Islet precursor cell (in vitro differentiated cells): ENCODE measurements around the gene SCAPER.

Experiments used
- DNase-seq: peaks from one replicate; pipeline ENCODE4 v3.0.0-alpha.2; 2018

Gene SCAPER

DNA sequence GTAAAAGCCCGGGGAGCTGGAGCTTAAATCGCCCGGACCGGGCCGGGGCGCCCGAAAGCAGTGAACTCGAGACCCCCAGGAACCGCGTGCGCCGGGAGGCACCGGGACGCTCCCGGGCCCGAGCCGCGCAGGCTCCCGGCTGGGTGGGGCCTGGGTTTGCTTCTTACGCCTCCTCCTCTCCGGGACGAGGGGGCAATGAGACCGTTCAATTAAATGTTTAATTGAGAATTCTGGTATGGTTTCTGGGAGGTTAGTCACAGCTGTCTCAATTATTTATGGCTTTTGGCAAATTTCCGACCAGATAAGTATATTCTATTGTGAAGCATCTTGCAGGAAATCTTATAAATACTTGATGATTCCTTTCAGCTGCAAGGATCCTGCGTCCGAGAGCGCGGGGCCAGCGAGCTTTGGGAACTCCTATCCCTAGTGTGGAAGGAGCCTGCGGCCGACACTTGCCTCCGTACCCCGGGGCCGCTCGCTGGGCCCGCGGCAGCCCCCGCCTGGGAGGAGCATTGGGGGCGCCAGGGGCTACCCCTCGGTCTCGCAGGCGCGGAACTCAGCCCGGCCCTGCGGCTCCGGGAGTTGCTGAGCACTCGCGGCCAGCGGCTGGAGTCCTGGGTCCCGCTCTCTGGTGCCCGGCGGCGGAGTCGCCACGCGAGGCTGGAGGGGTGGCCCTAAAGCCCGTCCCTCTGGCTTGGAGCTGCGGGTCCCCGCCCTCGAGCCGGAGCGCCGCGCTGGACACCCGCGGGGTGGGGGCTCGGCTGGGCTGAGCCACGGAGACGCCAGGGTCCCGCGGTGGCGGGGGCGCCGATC lies 558.3 kb downstream of the SCAPER start:
- no peak for DNase-seq

- DNase-seq: no peak
Observed at GRCh38 chr15:76345880-76346668, 559.1 kb downstream of the SCAPER start.

DNA sequence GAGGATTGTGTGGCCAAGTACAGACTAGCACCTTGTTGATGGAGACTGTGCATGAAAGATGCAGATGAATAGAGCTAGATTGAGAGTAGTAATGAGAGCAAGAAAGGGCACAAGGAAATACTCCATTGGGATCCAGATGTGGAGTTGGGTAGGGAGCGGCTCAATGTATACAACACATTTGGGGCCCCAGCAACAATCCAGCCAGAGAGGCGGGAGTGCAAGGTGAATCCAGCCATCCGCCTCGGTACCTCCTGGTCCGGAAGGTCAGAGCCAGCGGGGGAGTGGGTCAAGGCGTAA lies 559.6 kb downstream of the SCAPER start:
- DNase-seq: no peak

- no peak for DNase-seq
Observed at GRCh38 chr15:76344893-76345582, 560.1 kb downstream of the SCAPER start.

- no peak for DNase-seq
Observed at GRCh38 chr15:76343313-76343996, 561.7 kb downstream of the SCAPER start.

DNA sequence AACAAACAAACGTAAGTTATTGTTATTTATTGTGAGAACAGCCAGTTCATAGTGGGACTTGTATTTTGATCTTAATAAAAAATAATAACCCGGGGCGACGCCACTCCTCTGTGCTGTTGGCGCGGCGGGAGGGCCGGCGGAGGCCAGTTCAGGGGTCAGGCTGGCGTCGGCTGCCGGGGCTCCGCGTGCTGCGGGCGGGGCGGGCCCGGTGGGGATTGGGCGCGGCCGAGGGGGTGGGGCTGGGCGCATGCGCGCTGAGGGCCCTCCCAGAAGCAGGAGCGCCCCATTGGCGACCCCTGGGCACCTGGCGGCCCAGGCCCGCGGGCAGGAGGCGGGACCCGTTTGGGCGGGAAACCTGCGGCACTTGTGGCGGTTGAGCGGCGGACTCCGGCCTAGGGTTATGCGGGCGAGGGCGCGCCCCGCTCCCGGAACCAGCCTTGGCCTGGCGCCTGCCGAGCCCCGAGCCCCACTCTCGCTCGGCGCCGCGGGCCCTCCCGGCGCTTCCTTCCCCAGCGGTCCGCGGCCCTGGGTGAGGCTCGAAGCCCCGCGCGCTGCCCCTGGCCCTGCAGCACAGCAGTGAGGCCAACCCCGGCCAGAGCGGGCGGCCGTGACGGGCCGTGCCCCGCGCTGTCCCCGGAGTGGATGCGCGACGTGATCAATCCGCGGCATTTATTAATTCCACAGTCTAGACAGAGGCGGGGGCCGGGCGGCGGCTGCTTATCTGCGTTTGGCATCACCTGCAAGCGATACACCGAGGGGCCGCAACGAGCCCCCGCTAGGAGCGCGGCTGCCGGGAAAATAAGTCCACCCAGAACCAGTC lies 562.5 kb downstream of the SCAPER start:
- DNase-seq: no peak

DNA sequence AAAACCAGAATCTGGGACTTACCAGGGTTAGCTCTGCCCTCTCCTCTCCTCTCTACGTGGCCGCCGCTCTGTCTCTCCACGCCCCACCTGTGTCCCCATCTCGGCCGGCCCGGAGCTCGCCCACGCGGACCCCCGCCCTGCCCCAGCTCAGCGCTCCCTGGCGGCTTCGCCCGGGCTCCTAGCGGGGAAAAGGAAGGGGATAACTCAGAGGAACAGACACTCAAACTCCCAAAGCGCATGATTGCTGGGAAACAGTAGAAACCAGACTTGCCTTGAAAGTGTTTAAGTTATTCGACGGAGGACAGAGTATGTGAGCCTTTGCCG lies 563.1 kb downstream of the SCAPER start:
- no peak for DNase-seq

GRCh38 chr15:76341366-76342057 lies 563.6 kb downstream of the SCAPER start:
- DNase-seq: no peak

DNA sequence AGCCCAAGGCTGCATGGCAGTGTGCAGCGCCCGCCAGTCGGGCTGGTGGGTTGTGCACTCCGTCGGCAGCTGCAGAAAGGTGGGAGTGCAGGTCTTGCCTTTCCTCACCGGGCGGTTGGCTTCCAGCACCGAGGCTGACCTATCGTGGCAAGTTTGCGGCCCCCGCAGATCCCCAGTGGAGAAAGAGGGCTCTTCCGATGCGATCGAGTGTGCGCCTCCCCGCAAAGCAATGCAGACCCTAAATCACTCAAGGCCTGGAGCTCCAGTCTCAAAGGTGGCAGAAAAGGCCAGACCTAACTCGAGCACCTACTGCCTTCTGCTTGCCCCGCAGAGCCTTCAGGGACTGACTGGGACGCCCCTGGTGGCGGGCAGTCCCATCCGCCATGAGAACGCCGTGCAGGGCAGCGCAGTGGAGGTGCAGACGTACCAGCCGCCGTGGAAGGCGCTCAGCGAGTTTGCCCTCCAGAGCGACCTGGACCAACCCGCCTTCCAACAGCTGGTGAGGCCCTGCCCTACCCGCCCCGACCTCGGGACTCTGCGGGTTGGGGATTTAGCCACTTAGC lies 564.3 kb downstream of the SCAPER start:
- DNase-seq: peak; percentile 81

DNA sequence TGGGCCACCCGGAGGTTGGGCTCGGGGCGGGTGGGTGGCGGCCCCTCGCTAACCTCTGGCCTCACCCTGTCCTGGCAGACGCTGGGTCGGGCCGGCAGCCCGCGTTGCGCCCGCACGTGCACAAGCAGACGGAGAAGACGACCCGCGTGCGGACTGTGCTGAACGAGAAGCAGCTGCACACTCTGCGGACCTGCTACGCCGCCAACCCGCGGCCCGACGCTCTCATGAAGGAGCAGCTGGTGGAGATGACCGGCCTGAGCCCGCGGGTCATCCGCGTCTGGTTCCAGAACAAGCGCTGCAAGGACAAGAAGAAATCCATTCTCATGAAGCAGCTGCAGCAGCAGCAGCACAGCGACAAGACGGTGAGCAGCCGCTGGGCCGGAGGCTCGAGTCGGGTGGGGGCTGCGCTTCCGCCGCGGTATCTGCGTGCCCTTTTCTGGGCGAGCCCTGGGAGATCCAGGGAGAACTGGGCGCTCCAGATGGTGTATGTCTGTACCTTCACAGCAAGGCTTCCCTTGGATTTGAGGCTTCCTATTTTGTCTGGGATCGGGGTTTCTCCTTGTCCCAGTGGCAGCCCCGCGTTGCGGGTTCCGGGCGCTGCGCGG lies 564.8 kb downstream of the SCAPER start:
- DNase-seq: no peak

DNA sequence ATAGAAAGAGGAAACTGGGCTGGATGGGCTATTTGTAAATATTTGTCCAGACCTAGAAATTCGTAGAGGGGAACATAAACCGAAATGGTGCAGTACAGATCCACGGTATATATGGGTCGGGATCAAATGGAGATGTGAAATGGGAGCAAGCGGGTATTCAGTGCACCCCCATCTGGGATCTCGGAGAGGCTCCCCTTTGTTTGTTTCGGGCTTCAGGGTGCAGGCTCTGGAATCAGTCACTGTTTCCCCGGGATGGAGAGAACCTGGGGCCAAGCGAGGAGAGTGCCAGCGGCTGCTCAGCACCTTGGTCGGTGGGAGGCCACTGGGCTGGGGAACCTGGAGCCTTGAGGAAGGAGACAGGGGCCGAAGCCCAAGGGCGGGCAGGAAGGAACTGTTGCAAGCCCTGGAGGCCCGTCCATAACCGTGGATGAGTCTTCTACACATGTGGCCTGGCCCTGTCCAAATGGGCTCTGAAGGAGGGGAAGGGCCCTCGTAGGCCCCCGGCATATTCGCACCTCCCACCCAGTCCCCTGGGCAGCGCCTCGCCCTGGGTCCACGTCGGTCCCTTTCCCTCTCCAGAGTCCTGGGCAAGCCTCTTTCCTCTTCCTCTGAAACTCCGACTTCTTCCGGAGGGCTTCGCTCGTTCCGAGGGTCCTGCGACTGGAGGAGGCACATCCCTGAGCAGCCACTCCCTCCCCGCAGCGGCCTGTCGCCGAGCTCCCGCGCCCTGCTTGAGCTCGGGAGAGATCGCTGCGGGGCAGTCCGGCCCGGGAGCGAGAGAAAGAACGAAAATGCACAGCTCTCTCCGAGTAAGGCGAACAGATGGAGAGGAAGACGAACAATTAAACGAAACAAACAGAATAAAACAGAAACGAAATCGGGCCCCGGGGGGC lies 565.6 kb downstream of the SCAPER start:
- DNase-seq: no peak

DNA sequence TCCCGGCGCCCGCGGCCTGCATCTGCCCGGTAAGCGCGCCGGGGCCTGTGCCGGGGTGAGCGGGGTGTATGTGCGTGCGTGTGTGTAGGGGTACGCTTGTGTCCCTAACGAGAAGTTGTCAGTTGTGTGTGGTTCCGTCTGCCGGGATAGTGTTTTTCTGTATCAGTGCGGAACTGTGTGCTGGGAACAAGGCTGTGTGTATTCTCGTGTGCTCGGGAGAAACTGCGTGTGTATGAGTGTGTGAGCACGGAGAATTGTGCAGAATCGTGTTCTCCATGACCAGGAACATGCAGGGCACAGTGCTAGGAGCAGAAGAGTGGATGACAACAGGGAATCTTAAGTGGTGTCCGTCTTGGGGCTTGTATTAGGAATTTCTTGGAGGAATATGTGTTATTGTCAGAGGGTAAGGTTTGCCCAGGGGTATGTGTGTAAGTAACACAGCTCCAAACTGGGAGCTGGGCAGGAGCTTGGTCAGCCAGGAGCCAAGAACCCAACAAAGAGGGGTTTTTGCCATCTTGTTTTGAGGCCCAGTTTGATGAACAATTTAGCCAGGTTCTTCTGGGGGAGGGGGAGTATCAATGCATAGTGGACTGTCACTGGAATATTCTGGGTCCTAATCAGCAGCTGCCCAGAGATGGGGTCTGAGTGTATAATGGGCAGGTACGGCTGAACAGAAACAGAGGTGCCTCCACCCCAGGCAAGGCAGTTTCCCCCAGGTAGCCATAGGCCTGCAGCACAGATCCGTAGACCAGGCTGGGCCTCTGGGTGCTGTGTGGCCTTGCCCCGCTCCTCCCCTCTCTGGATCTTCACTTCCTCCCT lies 566.4 kb downstream of the SCAPER start:
- DNase-seq: no peak

DNA sequence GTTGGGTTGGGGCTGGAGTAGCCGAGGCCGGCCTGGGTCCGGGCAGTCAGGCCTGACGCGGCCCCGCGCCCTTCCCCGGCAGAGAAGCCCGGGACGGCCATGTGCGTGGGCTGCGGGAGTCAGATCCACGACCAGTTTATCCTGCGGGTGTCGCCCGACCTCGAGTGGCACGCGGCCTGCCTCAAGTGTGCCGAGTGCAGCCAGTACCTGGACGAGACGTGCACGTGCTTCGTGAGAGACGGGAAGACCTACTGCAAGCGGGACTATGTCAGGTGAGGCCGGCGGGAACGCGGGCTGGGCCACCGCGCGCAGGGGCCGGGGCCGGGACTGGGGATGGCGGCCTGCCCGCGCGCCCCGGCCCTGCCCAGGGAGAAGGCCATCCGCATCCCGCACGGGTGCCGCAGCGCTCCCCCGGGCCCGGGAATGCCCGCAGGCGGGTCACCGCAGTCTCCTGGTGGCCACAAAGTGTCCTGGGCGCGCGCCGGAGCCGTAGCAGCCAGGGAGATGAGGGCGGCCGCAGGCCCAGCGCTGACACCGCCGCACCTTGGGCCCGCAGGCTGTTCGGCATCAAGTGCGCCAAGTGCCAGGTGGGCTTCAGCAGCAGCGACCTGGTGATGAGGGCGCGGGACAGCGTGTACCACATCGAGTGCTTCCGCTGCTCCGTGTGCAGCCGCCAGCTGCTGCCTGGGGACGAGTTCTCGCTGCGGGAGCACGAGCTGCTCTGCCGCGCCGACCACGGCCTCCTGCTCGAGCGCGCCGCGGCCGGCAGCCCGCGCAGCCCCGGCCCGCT lies 567.2 kb downstream of the SCAPER start:
- peak; percentile 62 for DNase-seq

DNA sequence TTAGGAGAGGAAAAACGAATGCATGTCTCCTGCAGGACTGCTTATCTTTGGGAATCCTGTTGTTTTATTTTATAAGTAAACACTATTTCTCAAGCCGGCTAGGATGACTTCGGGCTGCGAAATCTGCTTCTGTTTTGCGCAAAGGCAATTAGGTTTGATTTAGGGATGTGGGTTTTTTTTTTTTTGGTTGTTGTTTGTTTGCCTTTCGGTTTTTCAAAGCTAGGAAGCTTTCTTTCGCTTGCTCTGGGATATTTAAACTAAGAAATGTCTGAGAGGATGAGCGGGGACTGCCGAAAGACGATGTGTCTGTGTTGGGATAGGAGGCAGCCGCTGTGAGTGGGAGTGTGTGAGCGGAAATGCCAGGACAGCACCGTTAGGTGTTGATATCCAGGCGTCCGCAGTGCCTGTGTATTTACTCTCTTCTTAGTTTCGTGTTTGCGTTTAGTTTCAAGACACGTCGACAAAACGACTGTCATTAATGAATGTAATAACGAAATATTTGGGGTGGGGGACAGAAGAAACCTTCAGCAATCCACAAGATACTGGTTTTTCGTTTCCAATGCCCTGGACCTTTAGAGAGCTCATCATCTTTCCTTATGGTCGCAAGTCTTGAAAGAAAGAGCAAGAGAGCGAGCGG lies 568.0 kb downstream of the SCAPER start:
- DNase-seq: no peak

DNA sequence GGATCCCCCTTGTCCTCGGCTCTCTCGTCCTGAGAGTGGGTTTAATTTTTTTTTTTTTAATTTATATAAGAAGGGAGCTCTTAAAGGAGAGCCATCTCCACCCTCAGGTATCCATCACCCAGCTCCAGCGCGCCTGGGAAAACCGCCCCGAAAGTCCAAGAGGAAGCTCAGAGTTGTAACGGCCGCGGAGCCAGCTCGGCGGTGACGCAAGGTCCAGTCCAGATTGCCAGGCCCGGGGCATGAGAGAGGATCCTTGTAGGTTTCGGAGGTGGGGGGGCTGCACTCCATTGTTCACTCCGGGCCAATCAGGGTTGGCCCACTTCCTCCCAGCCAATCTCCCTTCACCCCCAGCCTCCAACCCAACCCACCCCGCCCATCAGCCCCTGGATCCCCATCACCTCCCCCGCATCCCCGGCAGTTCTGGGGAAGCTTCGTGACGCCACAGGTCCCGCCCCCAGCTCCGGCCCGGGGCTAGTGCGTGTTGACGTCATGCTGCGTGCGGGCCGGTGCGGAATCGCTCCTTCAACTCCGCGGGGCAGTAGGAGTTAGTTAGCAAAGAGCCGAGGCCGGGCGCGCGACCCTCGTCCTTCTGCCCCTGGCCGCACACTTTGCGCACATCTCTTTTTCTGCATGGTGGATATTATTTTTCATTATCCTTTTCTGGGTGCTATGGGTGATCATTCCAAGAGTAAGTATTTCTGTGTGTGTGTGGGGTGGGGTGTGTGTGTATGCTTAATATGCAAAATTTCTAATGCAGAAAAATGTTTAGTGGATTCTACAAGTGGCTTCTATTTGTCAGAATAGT lies 568.7 kb downstream of the SCAPER start, which contains the start of gene ISL2:
Gene ISL2 (plus strand): TSS at position 520 of the 805 bp plus-strand sequence. CDS start 111 bp downstream, at position 631.
- DNase-seq: peak; percentile 91
